Measurements from ENCODE around the gene NCOA3.
A peak's percentile ranks its signal among the peaks of the same experiment; 100 is the strongest.
"Not testable (repeated sequence)": the region's sequence is repeated elsewhere in the genome, so short reads cannot be mapped to it uniquely, and the experiment has no call there.

Gene NCOA3

DNA sequence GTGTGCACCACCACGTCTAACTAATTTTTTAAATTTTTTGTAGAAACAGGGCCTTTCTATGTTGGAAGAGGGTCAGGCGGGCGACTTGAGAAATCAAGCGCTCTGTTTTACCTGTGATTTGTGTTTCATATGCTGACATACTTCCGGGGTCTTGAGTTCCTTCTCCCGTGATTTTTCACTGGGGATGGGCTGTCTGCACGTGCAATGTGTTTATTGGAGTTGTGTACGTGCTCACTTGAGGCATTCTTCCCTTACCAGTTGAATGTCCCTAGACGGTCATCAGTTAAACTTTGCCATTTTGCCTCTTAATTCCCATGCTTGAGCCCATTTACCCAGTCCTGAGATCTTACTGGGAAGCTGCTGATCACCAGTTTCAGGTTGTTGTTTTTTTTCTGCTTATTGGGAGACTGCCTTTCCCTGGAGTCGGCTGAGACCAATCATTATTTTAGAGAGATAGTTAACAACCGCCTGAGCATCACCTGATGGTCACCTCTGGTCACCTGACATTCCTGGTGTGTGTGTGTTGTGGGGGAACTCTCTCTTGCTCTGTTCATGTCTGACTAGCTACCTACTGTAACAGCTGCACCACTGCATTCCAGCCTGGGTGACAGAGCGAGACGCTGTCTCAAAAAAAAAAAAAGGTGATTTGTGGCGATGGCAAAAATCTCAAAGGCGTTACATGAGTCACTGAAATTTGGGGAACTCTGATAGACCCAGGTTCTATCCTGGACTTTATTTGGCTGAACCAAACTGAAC lies 34.8 kb upstream of the NCOA3 start:
- DNase-seq, result no peak
- in situ Hi-C loops (cut with HindIII; ENCODE audit: low pct_ligation_motif_present, low pct_unique_long_range_greater_than_20kb, low sequenced_read_pairs), result no loop called here

DNA sequence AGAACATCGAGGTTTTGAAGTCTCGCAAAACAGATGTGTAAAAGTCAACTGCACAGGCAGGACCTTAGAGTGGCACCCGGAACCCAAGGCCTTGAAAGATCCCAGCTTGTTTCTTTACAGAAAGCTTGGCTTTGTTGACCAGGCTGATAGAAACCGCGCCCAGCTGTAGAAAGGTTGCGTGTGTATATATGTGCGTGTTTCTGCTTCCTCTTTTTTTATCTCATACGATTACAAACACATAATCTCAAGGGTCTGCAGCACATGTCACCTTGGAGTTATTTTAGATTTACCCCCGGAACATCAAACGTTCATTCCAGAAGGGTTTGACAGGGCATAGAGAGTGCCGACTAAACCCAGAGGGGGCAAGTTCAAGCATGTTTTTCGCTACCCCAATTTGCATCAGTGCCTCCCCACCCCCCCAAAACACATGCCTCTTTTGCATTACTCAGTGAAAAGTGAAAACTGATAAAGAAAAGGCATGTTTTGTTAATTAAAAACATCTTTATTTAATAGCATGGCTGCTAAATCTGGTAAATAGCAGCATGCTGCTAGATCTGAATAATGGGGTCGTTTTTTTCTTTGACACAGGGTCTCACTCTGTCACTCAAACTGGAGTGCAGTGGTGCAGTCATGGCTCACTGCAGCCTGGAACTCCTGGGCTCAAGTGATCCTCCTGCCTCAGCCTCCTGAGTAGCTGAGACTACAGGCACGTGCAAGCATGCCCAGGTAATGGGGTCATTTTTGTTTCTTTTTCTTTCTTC lies 33.2 kb upstream of the NCOA3 start:
- no peak for DNase-seq
- in situ Hi-C loops (cut with HindIII; ENCODE audit: low pct_ligation_motif_present, low pct_unique_long_range_greater_than_20kb, low sequenced_read_pairs), result no loop called here

DNA sequence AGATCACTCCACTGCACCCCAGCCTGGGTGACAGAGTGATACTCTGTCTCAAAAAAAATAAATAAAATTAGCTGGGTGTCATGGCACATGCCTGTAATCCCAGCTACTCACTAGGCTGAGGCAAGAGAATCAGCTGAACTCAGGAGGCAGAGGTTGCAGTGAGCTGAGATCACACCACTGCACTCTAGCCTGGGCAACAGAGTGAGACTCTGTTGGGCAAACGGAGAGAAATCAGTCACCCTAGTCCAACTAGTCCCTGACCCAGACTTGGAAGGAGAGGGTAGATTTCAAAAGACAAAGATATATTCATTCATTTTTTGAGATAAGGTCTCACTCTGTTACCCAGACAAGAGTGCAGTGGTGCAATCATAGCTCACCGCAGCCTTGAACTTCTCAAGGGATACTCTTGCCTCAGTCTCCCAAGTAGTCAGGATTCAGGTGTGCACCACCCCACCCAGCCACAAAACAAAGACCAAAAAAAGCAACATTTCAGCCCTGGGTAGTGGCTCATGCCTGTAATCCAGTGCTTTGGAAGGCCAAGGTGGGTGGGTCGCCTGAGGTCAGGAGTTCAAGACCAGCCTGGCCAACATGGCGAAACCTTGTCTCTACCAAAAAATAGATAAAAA lies 26.2 kb upstream of the NCOA3 start:
- in situ Hi-C loops (cut with HindIII; ENCODE audit: low pct_ligation_motif_present, low pct_unique_long_range_greater_than_20kb, low sequenced_read_pairs), result no loop called here
- DNase-seq, result no peak

DNA sequence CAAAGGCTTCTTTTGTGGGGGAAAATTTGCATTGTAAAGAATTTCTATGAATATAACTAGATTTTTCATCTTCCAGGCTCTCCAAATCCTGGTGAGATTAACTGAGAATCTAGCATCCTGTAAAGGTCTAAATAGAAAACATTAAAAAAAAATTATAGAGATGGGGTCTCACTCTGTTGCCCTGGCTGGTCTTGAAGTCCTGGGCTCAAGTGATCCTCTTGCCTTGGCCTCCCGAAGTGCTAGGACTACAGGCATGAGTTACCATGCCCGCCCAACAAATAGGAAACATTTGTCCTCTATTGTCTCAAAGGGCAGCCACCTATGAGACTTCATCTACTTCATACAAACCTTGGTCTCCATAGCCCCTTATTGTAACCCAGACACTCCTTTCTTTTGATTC lies 25.2 kb upstream of the NCOA3 start:
- in situ Hi-C loops (cut with HindIII; ENCODE audit: low pct_ligation_motif_present, low pct_unique_long_range_greater_than_20kb, low sequenced_read_pairs), result no loop called here

DNA sequence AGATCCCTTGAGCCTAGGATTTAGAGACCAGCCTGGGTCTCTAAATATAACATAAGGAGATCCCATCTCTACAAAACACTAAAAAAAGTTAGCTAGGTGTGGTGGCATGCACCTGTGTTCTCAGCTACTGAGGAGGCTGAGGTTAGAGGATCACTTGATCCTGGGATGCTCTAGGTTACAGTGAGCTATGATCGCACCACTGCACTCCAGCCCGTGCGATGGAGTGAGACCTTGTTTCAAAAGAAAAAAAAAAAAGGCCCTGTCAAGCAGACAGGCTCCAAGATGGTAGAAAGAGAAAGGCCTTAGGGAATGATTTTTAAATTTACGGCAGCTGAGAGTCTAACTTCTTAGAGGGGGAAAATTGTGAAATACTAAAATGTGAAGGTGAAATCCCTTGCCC lies 22.6 kb upstream of the NCOA3 start:
- in situ Hi-C loops (cut with HindIII; ENCODE audit: low pct_ligation_motif_present, low pct_unique_long_range_greater_than_20kb, low sequenced_read_pairs), result no loop called here
- no peak for DNase-seq

More for the DNA sequence above, 25.2 kb upstream of the NCOA3 start:
- DNase-seq, result no peak

DNA sequence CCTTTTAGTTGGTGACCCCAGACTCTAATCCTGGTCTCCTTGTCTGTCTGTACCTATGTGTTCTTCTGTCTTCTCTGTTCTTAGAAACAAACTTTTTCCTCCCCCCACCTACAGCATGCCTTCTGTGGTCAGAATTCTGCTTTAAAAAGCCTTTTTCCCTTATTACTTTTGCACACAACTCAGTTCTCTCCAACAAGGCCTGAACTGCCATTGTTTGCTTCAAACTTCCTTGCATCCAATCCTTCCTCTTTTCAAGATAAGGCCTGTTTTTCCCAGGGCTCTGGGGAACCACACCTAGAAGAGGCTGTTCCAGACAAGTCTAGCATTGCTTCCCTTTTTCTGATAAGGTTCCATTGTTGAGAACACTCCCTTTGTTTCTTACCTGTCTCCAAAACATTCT lies 22.2 kb upstream of the NCOA3 start:
- in situ Hi-C loops (cut with HindIII; ENCODE audit: low pct_ligation_motif_present, low pct_unique_long_range_greater_than_20kb, low sequenced_read_pairs), result no loop called here
- no peak for DNase-seq

DNA sequence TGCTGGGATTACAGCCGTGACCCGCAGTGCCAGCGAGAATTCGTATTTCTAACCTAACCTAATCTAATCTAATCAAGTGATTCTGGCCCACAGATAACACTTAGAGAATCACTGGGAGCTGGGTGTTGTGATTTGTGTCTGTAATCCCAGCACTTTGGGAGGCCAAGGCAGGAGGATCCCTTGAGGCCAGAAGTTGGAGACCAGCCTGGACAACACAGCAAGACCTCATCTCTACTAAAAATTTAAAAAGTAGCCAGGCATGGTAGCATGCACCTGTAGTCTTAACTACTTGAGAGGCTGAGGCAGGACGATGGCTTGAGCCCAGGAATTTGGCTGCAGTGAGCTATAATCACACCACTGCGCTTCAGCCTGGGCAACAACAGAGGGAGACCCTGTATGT lies 21.4 kb upstream of the NCOA3 start:
- in situ Hi-C loops (cut with HindIII; ENCODE audit: low pct_ligation_motif_present, low pct_unique_long_range_greater_than_20kb, low sequenced_read_pairs), result no loop called here

DNA sequence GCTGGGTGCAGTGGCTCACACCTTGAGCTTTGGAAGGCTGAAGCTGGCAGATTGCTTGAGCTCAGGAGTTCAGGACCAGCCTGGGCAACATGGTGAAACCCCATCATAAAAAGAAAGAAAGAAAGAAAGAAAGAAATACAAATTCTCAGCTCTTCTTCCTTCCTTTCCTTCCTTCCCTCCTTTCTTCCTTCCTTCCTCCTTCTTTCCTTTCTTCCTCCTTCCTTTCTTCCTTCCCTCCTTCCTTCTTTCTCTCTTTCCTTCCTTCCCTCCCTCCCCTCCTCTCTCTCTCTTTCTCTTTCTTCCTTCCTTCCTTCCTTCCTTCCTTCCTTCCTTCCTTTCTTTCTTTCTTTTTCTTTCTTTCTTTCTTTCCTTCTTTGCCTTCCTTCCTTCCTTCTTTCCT lies 21.0 kb upstream of the NCOA3 start:
- no peak for DNase-seq
- in situ Hi-C loops (cut with HindIII; ENCODE audit: low pct_ligation_motif_present, low pct_unique_long_range_greater_than_20kb, low sequenced_read_pairs), result no loop called here

More for the DNA sequence above, 21.4 kb upstream of the NCOA3 start:
- no peak for DNase-seq

DNA sequence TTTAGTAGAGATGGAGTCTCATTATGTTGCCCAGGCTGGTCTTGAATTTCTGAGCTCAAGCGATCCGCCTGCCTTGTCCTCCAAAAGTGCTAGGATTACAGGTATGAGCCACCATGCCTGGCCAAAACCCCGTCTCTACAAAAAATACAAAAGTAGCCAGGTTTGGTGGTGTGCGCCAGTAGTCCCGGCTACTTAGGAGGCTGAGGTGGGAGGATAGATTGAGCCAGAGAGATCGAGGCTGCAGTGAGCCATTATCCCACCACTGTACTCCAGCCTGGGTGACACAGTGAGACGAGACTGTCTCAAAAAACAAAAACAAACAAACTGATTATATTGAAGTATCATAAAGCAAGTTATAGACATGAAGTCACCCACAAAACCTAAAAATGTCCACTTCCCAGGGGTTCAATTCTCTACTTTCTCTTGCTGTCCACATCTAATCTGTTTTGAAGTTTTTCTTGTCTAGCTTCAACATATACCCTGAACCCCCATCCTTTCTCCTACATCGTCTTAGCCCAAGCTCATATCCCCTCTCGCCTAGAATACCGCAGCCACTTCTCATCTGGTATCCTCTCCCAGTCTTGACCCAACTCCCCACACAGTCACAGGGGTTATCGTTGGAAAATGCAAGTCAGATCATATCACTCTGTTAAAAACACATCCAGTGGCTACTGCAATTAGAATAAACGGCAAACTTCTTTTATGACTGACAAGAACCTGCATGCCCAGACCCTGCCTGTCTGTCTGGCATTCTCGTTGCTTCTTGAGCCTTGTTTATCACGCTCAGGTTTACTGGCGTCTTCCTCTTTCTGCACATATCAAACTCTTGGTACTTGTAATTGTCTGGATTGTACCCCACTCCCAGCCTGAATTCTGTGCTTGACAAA lies 20.1 kb upstream of the NCOA3 start:
- in situ Hi-C loops (cut with HindIII; ENCODE audit: low pct_ligation_motif_present, low pct_unique_long_range_greater_than_20kb, low sequenced_read_pairs), result no loop called here
- DNase-seq, result no peak

DNA sequence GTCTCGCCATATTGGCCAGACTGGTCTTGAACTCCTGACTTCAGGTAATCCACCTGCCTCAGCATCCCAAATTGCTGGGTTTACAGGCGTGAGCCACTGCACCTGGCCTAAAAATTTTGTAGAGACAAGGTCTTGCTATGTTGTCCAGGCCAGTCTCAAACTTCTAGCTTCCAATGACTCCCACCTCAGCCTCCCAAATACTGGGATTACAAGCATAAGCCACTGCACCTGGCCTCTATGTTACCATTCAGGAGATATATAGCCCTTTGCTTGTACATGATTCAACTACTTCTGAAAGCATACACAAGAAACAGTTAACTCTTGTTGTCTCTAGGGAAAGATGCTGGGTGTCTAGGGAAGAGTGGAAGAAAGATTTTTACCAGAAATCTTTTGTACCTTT lies 19.0 kb upstream of the NCOA3 start:
- no peak for DNase-seq
- in situ Hi-C loops (cut with HindIII; ENCODE audit: low pct_ligation_motif_present, low pct_unique_long_range_greater_than_20kb, low sequenced_read_pairs), result no loop called here

DNA sequence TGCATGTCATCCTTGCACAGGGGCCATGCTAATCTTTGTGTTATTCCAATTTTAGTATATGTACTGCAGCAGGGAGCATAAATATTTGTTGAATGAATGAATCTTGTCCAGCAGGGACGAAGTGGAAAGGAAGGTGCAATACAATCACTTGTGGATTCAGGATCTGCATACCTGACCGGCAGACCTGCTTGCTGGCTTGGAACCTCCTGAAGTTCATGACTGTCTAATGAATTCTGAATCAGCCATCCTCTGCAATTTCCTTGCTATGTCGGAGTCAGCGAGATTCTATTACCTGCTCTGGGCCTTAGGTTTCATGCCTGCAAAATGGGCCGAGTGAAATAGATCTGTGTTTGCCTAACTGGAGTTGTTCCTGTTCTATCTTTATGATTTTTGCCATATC lies 17.4 kb upstream of the NCOA3 start:
- in situ Hi-C loops (cut with HindIII; ENCODE audit: low pct_ligation_motif_present, low pct_unique_long_range_greater_than_20kb, low sequenced_read_pairs), result no loop called here

DNA sequence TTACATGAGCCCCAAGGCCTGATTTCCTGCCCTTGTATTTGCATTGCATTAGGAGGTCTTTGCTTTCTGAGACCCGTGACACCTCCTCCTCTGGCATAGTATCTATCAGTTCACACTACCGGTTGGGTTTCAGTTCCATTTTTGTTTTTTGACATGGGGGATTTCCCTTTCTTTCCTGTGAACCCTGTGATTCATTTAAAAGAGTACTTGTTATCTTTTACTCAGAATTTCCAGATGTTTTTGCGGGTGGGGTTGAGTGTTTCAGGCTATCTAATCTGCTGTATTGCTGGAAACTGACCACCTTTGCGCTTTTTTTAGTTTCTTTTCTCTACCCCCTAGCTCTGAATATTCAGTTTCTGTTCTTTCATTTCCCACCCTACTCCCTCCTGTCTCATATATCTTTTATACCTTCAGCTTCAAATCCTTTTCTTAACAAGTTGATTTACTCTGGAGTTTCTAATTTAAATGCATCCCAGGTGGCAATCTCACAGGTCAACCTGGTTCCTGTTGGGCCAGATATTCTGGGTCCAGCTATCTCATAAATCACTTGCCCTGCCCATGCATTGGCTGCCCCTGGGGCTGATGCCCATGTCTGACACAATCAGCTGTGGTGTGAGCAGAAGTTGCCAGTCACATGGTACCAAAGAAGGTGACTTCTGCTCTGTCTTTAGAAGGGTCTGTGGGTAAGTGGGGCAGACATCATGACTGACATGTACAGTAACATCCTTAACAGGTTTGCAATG lies 14.3 kb upstream of the NCOA3 start:
- in situ Hi-C loops (cut with HindIII; ENCODE audit: low pct_ligation_motif_present, low pct_unique_long_range_greater_than_20kb, low sequenced_read_pairs), result no loop called here
- no peak for DNase-seq

More for the DNA sequence above, 17.4 kb upstream of the NCOA3 start:
- no peak for DNase-seq

DNA sequence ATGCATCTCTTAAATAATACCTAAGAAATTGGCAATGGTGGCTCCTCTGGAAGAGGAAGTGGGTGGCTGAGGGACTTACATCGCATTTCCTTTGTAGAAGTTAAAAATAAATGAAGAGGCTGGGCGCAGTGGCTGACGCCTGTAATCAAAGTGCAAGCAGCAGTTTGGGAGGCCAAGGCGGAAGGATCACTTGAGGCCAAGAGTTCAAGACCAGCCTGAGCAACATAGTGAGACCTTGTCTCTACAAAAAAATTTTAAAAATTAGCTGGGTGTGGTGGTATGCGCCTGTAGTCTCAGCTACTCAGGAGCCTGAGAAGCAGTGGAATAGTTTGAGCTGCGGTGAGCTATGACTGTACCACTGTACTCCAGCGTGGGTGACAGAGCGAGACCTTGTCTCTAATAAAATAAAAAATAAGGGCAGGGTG lies 12.2 kb upstream of the NCOA3 start:
- in situ Hi-C loops (cut with HindIII; ENCODE audit: low pct_ligation_motif_present, low pct_unique_long_range_greater_than_20kb, low sequenced_read_pairs), result no loop called here
- no peak for DNase-seq

DNA sequence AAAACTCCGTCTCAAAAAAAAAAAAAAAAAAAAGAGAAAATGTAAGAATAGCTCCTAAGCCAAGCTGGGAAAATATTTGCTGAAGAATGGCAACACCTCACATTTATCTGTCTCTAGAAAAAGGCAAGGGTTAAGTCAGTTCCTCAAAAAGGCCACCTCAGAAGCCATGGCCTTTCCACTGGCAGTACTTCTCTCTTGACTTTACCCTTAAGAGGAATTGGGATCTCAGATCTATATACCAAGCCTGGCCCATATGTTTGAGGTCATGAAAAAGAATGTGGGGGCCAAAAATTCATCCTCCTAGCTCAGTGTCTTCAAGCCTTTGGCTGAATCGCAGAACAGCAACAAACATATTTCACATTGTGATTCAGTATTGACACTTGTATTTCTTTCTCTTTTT lies 10.9 kb upstream of the NCOA3 start:
- in situ Hi-C loops (cut with HindIII; ENCODE audit: low pct_ligation_motif_present, low pct_unique_long_range_greater_than_20kb, low sequenced_read_pairs), result no loop called here
- DNase-seq, result no peak

DNA sequence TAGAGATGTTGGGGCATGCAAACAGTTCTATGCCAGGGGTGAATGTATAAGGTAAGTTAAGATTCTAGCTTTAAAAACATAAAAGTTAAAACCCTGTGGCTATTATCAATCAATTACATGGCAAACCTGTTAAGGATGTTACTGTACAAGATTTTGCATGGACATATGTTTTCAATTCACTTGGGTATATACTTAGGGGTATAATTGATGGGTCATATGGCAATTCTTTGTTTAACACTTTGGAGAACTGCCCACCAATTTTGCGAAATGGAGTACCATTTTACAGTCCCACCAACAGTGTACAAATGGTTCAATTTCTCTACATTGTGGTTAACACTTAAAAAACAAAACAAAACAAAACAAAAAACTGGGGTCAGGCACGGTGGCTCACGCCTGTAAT lies 9.4 kb upstream of the NCOA3 start:
- no peak for DNase-seq
- in situ Hi-C loops (cut with HindIII; ENCODE audit: low pct_ligation_motif_present, low pct_unique_long_range_greater_than_20kb, low sequenced_read_pairs), result no loop called here

DNA sequence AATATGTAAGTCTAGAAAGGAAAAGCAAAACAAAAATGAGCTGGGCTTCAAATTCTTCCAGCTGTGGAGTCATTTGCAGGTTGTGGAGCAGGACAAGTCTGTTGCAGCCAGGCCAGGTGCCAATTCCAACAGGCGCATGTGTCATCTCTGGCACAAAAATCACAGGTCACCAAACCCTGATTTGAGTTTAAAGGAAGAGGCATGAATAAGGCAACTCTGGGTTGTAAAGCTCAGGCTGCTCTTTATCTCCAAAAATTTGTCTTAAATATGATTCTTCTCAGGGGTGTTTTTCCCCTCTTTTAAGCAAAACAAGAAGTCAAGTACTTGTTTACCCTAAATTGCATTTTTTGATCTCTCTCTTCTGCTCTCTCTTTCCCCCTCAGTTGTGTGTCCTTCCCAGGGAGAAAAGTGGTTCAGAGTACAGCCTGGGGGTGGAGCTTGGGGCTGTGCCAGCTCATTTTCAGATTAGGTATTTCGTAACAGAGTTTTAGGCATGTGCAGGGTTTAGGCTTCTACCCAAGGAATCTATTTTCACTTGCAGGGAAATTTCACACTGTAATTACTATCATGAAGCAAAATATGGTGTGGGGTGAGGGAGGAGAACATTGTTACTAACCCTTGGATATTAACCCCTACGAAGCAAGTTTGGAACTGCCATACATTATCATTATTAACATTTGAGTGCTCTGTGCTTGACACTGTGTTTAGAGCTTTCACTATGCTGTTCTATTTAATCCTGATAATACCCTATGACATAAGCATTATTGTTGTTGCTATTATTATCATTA lies 8.3 kb upstream of the NCOA3 start:
- in situ Hi-C loops (cut with HindIII; ENCODE audit: low pct_ligation_motif_present, low pct_unique_long_range_greater_than_20kb, low sequenced_read_pairs), result no loop called here
- peak; percentile 24 for DNase-seq

DNA sequence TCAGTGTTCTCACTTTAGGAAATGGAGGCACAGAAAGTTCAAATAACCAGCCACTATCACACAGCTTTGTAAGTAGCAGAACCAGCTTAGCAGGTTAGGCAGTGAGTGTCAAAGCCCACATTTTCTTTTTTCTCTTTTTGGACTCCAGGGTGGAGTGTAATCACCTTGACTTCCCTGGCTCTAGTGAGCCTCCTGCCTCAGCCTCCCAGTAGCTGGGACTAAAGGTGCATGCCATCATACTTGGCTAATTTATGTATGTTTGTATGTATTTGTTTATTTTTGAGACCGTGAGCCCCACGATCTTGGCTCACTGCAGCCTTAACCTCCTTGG lies 7.8 kb upstream of the NCOA3 start:
- DNase-seq, result no peak
- in situ Hi-C loops (cut with HindIII; ENCODE audit: low pct_ligation_motif_present, low pct_unique_long_range_greater_than_20kb, low sequenced_read_pairs), result no loop called here

DNA sequence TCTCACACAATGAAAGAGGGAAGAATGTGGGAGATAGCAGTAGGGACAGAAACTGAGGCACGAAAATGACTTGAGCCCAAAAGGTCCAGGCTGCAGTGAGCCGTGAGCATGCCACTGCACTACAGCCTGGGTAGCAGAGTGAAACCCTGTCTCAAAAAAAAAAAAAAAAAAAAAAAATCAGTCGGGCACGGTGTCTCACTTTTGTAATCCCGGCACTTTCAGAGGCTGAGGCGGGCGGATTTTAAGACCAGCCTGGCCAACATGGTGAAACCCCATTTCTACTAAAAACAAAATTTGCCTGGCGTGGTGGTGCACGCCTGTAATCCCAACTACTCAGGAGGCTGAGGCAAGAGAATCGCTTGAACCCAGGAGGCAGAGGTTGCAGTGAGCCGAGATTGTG lies 7.1 kb upstream of the NCOA3 start:
- DNase-seq; in situ Hi-C loops (cut with HindIII; ENCODE audit: low pct_ligation_motif_present, low pct_unique_long_range_greater_than_20kb, low sequenced_read_pairs): not testable (repeated sequence)
